ENCODE data around the gene CDH13. TPM values are rescaled to one million over a fixed set of nuclear protein-coding genes. Genes with fewer than 3 reads are reported as not detected.

The CDH13 gene
- total RNA-seq, 1 donor from 2014 or later: 20.9 TPM

- Histone ChIP-seq H3K9me3 (ENCODE audit: control insufficient read depth in 3 of 3, low read length in 3 of 3) (no peaks in the 10 kb centered on the region), H3K36me3 (ENCODE audit: control insufficient read depth in 3 of 3, insufficient read depth in 3 of 3, low read length in 3 of 3) (no peaks in the 10 kb centered on the region), H3K9ac (ENCODE audit: low read depth in 1 of 3, low read length in 3 of 3) (no peak overlapping the region), H3K27ac (ENCODE audit: low read depth, low read length) (no peak overlapping the region), H3K4me3 (ENCODE audit: low read length in 3 of 3) (no peak overlapping the region), H3K27me3 (ENCODE audit: control insufficient read depth in 3 of 3, insufficient read depth in 3 of 3, low read length in 3 of 3) (no peaks in the 10 kb centered on the region), H3K4me1 (ENCODE audit: control insufficient read depth in 3 of 3, insufficient read depth in 3 of 3, low read length in 3 of 3) (peaks cover 0 to 6% (median 4%) of the 10 kb centered on the region in 3 donors)
Observed at GRCh38 chr16:83845263-83845662, 1218.5 kb downstream of the CDH13 start.

- Histone ChIP-seq H3K9me3 (ENCODE audit: control insufficient read depth in 3 of 3, low read length in 3 of 3) (no peaks in the 10 kb centered on the region), H3K36me3 (ENCODE audit: control insufficient read depth in 3 of 3, insufficient read depth in 3 of 3, low read length in 3 of 3) (no peaks in the 10 kb centered on the region), H3K27me3 (ENCODE audit: control insufficient read depth in 3 of 3, insufficient read depth in 3 of 3, low read length in 3 of 3) (no peaks in the 10 kb centered on the region), H3K4me1 (ENCODE audit: control insufficient read depth in 3 of 3, insufficient read depth in 3 of 3, low read length in 3 of 3) (peaks cover 0 to 6% (median 4%) of the 10 kb centered on the region in 3 donors), H3K9ac (ENCODE audit: low read depth in 1 of 3, low read length in 3 of 3) (no peak overlapping the region), H3K27ac (ENCODE audit: low read depth, low read length) (no peak overlapping the region), H3K4me3 (ENCODE audit: low read length in 3 of 3) (no peak overlapping the region)
Observed at GRCh38 chr16:83847371-83848225, 1220.8 kb downstream of the CDH13 start.

GRCh38 chr16:83849421-83849820 is 1222.7 kb downstream of the CDH13 start:
- H3K4me3 ChIP-seq (ENCODE audit: low read length in 3 of 3): no peak overlapping the region
- H3K27me3 ChIP-seq (ENCODE audit: control insufficient read depth in 3 of 3, insufficient read depth in 3 of 3, low read length in 3 of 3): no peaks in the 10 kb centered on the region
- no peaks in the 10 kb centered on the region for H3K9me3 ChIP-seq (ENCODE audit: control insufficient read depth in 3 of 3, low read length in 3 of 3)
- H3K27ac ChIP-seq (ENCODE audit: low read depth, low read length): no peak overlapping the region
- H3K36me3 ChIP-seq (ENCODE audit: control insufficient read depth in 3 of 3, insufficient read depth in 3 of 3, low read length in 3 of 3): no peaks in the 10 kb centered on the region
- H3K4me1 ChIP-seq (ENCODE audit: control insufficient read depth in 3 of 3, insufficient read depth in 3 of 3, low read length in 3 of 3): no peaks in the 10 kb centered on the region
- H3K9ac ChIP-seq (ENCODE audit: low read depth in 1 of 3, low read length in 3 of 3): no peak overlapping the region

Small RNA genes within 50 kb of the gene (small RNA-seq; reads per million reads assigned to genes)
- gene AC099506.2: not detected
- not detected for gene MIR3182
- not detected for gene MIR8058

Measured in skeletal muscle tissue (tissue), 5 donors.